ENCODE measurements around the gene RGS14. TPM values are rescaled to one million over a fixed set of nuclear protein-coding genes. Genes with fewer than 3 reads are reported as not detected.

The RGS14 gene
- total RNA-seq = 37.8 and 41.3 TPM in 2 replicates

- peaks cover 63% of the 10 kb centered on the region for H3K4me1 Mint-ChIP-seq (ENCODE audit: low read depth)
- peak within 1 kb of the TSS; percentile 85 for H3K4me3 Mint-ChIP-seq
- intact Hi-C loops (cut with micrococcal nuclease) = loop anchor here (2.0 to 10.0 kb wide), 3 partner anchors 69 to 823 kb away; partner anchors contain the start of genes GRK6, NSD1 and RNF44
- peaks cover 19% of the 10 kb centered on the region for H3K9me3 Mint-ChIP-seq
- peak; percentile 63 for DNase-seq (ENCODE audit: low spot score)
- H3K27ac Mint-ChIP-seq = peak within 1 kb of the TSS; percentile 80
- peaks cover 9% of the 10 kb centered on the region for H3K36me3 Mint-ChIP-seq (ENCODE audit: low read depth)
- H3K27me3 Mint-ChIP-seq (ENCODE audit: insufficient read depth) = no peaks in the 10 kb centered on the region
Measured at GRCh38 chr5:177357459-177358351, at the start of gene RGS14. TSS of gene RGS14 (plus strand) at chr5:177357924. CDS start at chr5:177358025, 101 bp downstream.

DNA sequence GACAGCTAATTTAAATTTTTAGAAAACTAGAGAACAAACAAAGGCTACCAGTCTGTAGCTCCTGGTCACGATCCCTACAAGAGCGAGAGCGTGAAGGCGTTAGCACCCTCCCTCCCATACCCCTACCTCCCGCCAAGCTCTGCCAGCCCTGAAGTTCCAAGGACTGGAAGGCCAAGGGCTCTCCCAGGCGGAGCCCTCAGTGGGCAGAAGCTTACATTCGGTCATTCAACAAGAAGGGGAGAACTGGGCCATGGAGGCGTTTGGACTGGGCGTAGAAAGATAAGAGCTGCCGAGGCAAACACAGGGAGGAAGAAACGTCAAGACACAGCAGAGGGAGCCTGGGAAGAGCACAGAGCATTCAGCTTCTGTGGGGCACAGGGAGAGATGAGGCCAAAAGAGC is 49.0 kb upstream of the RGS14 start:
- peaks cover 63% of the 10 kb centered on the region for H3K4me1 Mint-ChIP-seq (ENCODE audit: low read depth)
- intact Hi-C loops (cut with micrococcal nuclease) = no loop called here

DNA sequence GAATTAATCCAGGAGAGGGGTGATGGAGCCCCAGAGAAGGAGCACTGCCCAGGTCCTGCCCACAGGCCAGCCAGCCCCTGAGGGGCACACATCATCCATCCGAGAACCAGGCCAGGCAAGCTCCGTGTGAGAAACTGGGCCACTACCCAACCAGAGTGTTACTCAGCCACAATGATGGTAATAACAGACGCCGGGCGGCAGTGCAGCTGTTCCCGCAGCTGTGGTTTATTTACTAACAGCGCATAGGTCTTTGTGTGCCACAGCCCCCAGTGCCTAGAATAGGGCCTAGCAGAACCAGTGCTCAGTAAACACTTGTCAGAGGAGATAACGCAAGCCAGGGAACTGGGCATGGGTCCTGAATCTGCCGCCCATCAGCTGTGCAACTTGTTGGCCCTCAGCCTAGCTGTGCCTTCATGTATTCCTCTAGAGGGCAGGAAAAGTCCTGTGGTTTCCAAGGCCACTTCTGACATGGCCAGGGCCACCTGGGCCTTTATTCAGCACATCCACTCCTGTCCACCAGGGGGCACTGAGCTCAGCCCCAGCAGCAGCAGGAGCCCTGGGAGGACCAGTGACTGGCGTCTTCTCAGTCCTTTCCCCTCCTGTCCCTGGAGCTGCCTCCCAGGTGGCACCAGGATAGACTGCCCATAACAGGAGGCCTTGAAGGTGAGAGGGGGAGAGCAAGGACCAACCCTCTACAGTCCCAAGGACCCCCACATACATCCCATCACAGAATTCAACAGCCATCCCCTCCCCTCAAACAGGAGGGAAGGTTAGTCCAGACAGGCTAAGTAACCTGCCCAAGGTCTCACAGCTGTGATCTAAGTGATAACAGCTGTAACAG is 48.2 kb upstream of the RGS14 start:
- DNase-seq (ENCODE audit: low spot score) = peak; percentile 68
- Mint-ChIP-seq H3K36me3 (ENCODE audit: low read depth) (peaks cover 29% of the 10 kb centered on the region), H3K27me3 (ENCODE audit: insufficient read depth) (no peaks in the 10 kb centered on the region), H3K4me1 (ENCODE audit: low read depth) (peaks cover 61% of the 10 kb centered on the region), H3K9me3 (no peaks in the 10 kb centered on the region), H3K4me3 (peak overlapping the region; percentile 89), H3K27ac (peak overlapping the region; percentile 44)
- intact Hi-C loops (cut with micrococcal nuclease) = loop anchor here (5.0 kb wide), 3 partner anchors 302 to 843 kb away; partner anchors contain the start of genes NHP2, RNF44 and UIMC1

More for the DNA sequence above, 49.0 kb upstream of the RGS14 start:
- H3K27ac Mint-ChIP-seq = peak overlapping the region; percentile 40
- no peaks in the 10 kb centered on the region for H3K27me3 Mint-ChIP-seq (ENCODE audit: insufficient read depth)
- DNase-seq (ENCODE audit: low spot score) = no peak
- no peaks in the 10 kb centered on the region for H3K9me3 Mint-ChIP-seq
- peaks cover 35% of the 10 kb centered on the region for H3K36me3 Mint-ChIP-seq (ENCODE audit: low read depth)
- no peak overlapping the region for H3K4me3 Mint-ChIP-seq

GRCh38 chr5:177310332-177310731 is 47.4 kb upstream of the RGS14 start:
- H3K36me3 Mint-ChIP-seq (ENCODE audit: low read depth) = peaks cover 21% of the 10 kb centered on the region
- intact Hi-C loops (cut with micrococcal nuclease) = loop anchor here (5.0 kb wide), 3 partner anchors 303 to 842 kb away; partner anchors contain the start of genes NHP2, RNF44 and UIMC1
- H3K27ac Mint-ChIP-seq = no peak overlapping the region
- DNase-seq (ENCODE audit: low spot score) = no peak
- H3K4me3 Mint-ChIP-seq = peak overlapping the region; percentile 89
- peaks cover 53% of the 10 kb centered on the region for H3K4me1 Mint-ChIP-seq (ENCODE audit: low read depth)
- no peaks in the 10 kb centered on the region for H3K9me3 Mint-ChIP-seq
- H3K27me3 Mint-ChIP-seq (ENCODE audit: insufficient read depth) = no peaks in the 10 kb centered on the region

DNA sequence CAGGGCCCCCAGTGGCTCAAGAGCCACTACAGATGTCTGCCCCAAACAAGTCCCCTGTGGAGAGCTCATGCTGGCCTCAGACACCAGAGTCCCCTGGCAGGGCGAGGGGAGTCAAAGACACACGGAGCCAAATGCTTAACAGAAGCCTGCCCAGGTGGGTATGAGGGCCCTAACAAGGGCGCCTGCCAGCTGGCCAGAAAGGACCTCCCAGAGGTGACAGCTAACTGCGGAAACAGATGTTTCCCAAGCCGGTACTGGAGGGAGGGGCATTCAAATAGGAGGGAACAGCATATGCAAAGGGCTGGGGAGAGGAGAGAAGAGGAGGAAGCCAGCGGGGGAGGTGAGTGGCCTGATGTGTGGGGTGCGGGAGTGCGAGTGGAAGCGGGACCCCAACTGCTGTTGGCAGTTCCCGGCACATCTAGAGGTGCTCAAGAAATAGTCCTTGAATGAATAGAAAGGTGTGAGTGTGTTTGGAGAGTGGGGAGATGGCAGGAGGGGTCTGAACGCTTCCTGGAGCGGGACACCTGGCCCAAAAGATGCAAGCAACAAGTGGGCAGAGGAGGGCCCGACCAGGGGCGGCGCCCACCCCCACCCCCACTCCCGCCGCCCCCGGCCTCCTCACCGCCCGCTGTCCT is 46.9 kb upstream of the RGS14 start:
- Mint-ChIP-seq H3K4me1 (ENCODE audit: low read depth) (peaks cover 49% of the 10 kb centered on the region), H3K27me3 (ENCODE audit: insufficient read depth) (no peaks in the 10 kb centered on the region), H3K4me3 (peak overlapping the region; percentile 89), H3K36me3 (ENCODE audit: low read depth) (peaks cover 16% of the 10 kb centered on the region), H3K9me3 (no peaks in the 10 kb centered on the region), H3K27ac (peak overlapping the region; percentile 85)
- intact Hi-C loops (cut with micrococcal nuclease) = loop anchor here (1.0 to 5.0 kb wide), 4 partner anchors 8 to 841 kb away; partner anchors contain the start of genes NHP2, PRELID1, RAB24 and RNF44
- no peak for DNase-seq (ENCODE audit: low spot score)

DNA sequence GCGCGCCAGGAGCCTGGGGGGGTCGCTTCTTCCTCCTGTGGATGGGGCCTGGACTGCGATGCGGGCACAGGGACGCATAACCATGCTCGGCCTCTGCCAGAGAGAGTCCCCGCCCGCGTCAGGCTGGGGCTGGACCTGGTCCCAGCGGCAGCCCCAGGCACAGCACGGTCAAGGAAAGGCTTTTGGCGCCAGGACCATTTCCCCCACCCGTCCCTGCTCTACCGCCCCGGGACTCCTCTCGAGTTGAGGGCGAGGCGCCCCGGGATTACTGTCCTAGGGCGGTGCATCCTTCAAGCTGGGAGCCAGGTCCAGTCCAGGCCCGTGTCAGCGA is 46.4 kb upstream of the RGS14 start:
- no peaks in the 10 kb centered on the region for H3K9me3 Mint-ChIP-seq
- H3K4me1 Mint-ChIP-seq (ENCODE audit: low read depth) = peaks cover 49% of the 10 kb centered on the region
- intact Hi-C loops (cut with micrococcal nuclease) = loop anchor here (1.0 to 5.0 kb wide), 4 partner anchors 8 to 841 kb away; partner anchors contain the start of genes NHP2, PRELID1, RAB24 and RNF44
- no peaks in the 10 kb centered on the region for H3K27me3 Mint-ChIP-seq (ENCODE audit: insufficient read depth)
- H3K36me3 Mint-ChIP-seq (ENCODE audit: low read depth) = peaks cover 13% of the 10 kb centered on the region
- H3K27ac Mint-ChIP-seq = peak overlapping the region; percentile 74
- DNase-seq (ENCODE audit: low spot score) = no peak
- H3K4me3 Mint-ChIP-seq = peak overlapping the region; percentile 87

GRCh38 chr5:177311723-177312648 is 45.7 kb upstream of the RGS14 start, which contains the start of gene MXD3:
TSS of gene MXD3 (minus strand) at chr5:177311898. CDS start at chr5:177311830, 68 bp downstream.
- H3K4me1 Mint-ChIP-seq (ENCODE audit: low read depth) = peaks cover 44% of the 10 kb centered on the region

DNA sequence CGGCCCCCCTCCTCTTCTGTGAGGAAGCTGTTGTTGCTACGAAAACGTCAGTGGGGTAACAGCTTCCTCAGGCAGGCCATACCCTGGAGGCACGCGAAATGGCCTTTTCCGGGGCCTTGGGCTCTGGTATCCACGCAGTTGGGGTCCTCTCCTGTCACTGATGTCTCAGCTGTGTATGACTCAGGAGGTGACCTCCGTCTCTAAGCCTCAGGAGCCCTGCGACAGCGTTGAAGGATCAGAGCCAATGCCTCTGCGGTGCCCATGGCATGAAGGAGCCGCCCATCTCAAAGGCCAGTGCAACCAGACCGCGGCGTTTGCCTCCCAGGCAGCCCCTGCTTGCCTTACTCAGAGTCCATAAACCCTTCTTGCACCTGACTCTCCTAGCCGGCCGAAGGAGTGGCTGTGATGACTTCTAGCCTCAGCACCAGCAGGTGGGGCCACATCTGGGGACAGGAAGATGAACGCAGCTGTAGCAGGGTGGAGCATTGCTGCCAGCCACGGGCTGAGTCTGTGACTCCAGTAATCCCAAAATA is 45.0 kb upstream of the RGS14 start:
- Mint-ChIP-seq H3K27me3 (ENCODE audit: insufficient read depth) (no peaks in the 10 kb centered on the region), H3K27ac (peak overlapping the region; percentile 84), H3K36me3 (ENCODE audit: low read depth) (peaks cover 9% of the 10 kb centered on the region), H3K4me3 (peak overlapping the region; percentile 87), H3K9me3 (no peaks in the 10 kb centered on the region), H3K4me1 (ENCODE audit: low read depth) (peaks cover 43% of the 10 kb centered on the region)
- peak; percentile 50 for DNase-seq (ENCODE audit: low spot score)
- intact Hi-C loops (cut with micrococcal nuclease) = loop anchor here (1.0 to 5.0 kb wide), 9 partner anchors 39 to 840 kb away; partner anchors contain the start of genes DDX41, GRK6, LMAN2 and NHP2

More at GRCh38 chr5:177311723-177312648, 45.7 kb upstream of the RGS14 start, which contains the start of gene MXD3:
- Mint-ChIP-seq H3K27me3 (ENCODE audit: insufficient read depth) (no peaks in the 10 kb centered on the region), H3K27ac (peak within 1 kb of the TSS; percentile 85), H3K4me3 (peak within 1 kb of the TSS; percentile 89), H3K36me3 (ENCODE audit: low read depth) (peaks cover 7% of the 10 kb centered on the region), H3K9me3 (no peaks in the 10 kb centered on the region)
- peak; percentile 96 for DNase-seq (ENCODE audit: low spot score)
- intact Hi-C loops (cut with micrococcal nuclease) = loop anchor here (1.0 to 5.0 kb wide), 9 partner anchors 9 to 840 kb away; partner anchors contain the start of genes DDX41, GRK6, LMAN2 and NHP2

- H3K27ac Mint-ChIP-seq = no peak overlapping the region
- H3K9me3 Mint-ChIP-seq = no peaks in the 10 kb centered on the region
- H3K36me3 Mint-ChIP-seq (ENCODE audit: low read depth) = peaks cover 9% of the 10 kb centered on the region
- no peak for DNase-seq (ENCODE audit: low spot score)
- no peak overlapping the region for H3K4me3 Mint-ChIP-seq
- intact Hi-C loops (cut with micrococcal nuclease) = loop anchor here (1.0 to 5.0 kb wide), 6 partner anchors 203 to 839 kb away; partner anchors contain the start of genes DDX41, NHP2, RNF44 and TMED9
- H3K4me1 Mint-ChIP-seq (ENCODE audit: low read depth) = peaks cover 48% of the 10 kb centered on the region
- H3K27me3 Mint-ChIP-seq (ENCODE audit: insufficient read depth) = no peaks in the 10 kb centered on the region
Measured at GRCh38 chr5:177313561-177314259, 44.0 kb upstream of the RGS14 start.

- peaks cover 4% of the 10 kb centered on the region for H3K9me3 Mint-ChIP-seq
- intact Hi-C loops (cut with micrococcal nuclease) = loop anchor here (5.0 kb wide), 3 partner anchors 307 to 838 kb away; partner anchors contain the start of genes NHP2, RNF44 and UIMC1
- no peaks in the 10 kb centered on the region for H3K27me3 Mint-ChIP-seq (ENCODE audit: insufficient read depth)
- H3K36me3 Mint-ChIP-seq (ENCODE audit: low read depth) = peaks cover 9% of the 10 kb centered on the region
- H3K4me3 Mint-ChIP-seq = no peak overlapping the region
- H3K4me1 Mint-ChIP-seq (ENCODE audit: low read depth) = peaks cover 40% of the 10 kb centered on the region
- no peak overlapping the region for H3K27ac Mint-ChIP-seq
- no peak for DNase-seq (ENCODE audit: low spot score)
Measured at GRCh38 chr5:177314376-177315342, 43.1 kb upstream of the RGS14 start.
